ENCODE data around the gene GPR162.

The GPR162 gene

GRCh38 chr12:6786416-6787094, 35.1 kb upstream of the GPR162 start:
- no peak for DNase-seq (ENCODE audit: low read depth in 2 of 2)

- DNase-seq (ENCODE audit: low read depth in 2 of 2): no peak
Observed at GRCh38 chr12:6787309-6787708, 34.3 kb upstream of the GPR162 start.

GRCh38 chr12:6788972-6789924, 32.4 kb upstream of the GPR162 start, which contains the start of gene CD4:
CD4 (plus strand) TSS chr12:6789528; CDS start chr12:6800139, 10,611 bp downstream.
- no peak for DNase-seq (ENCODE audit: low read depth in 2 of 2)

GRCh38 chr12:6790496-6791150, 31.0 kb upstream of the GPR162 start:
- no peak for DNase-seq (ENCODE audit: low read depth in 2 of 2)

GRCh38 chr12:6791931-6792520, 29.6 kb upstream of the GPR162 start:
- no peak for DNase-seq (ENCODE audit: low read depth in 2 of 2)

- DNase-seq (ENCODE audit: low read depth in 2 of 2): no peak
Observed at GRCh38 chr12:6792522-6793201, 29.0 kb upstream of the GPR162 start.

- no peak for DNase-seq (ENCODE audit: low read depth in 2 of 2)
Observed at GRCh38 chr12:6795088-6795487, 26.5 kb upstream of the GPR162 start.

GRCh38 chr12:6796576-6796975, 25.0 kb upstream of the GPR162 start:
- no peak for DNase-seq (ENCODE audit: low read depth in 2 of 2)

GRCh38 chr12:6799147-6799546, 22.5 kb upstream of the GPR162 start:
- DNase-seq (ENCODE audit: low read depth in 2 of 2): no peak

GRCh38 chr12:6807170-6807569, 14.5 kb upstream of the GPR162 start:
- DNase-seq (ENCODE audit: low read depth in 2 of 2): no peak

GRCh38 chr12:6809056-6809455, 12.6 kb upstream of the GPR162 start:
- DNase-seq (ENCODE audit: low read depth in 2 of 2): no peak

- DNase-seq (ENCODE audit: low read depth in 2 of 2): no peak
Observed at GRCh38 chr12:6810758-6811157, 10.9 kb upstream of the GPR162 start.

- no peak for DNase-seq (ENCODE audit: low read depth in 2 of 2)
Observed at GRCh38 chr12:6813363-6813762, 8.3 kb upstream of the GPR162 start.

GRCh38 chr12:6816598-6816997, 5.0 kb upstream of the GPR162 start:
- DNase-seq (ENCODE audit: low read depth in 2 of 2): no peak

- DNase-seq (ENCODE audit: low read depth in 2 of 2): no peak
Observed at GRCh38 chr12:6817098-6817497, 4.5 kb upstream of the GPR162 start.

- no peak for DNase-seq (ENCODE audit: low read depth in 2 of 2)
Observed at GRCh38 chr12:6817662-6818157, 3.9 kb upstream of the GPR162 start.

GRCh38 chr12:6818222-6818621, 3.4 kb upstream of the GPR162 start:
- no peak for DNase-seq (ENCODE audit: low read depth in 2 of 2)

GRCh38 chr12:6818645-6819044, 3.0 kb upstream of the GPR162 start:
- DNase-seq (ENCODE audit: low read depth in 2 of 2): no peak

GRCh38 chr12:6819106-6820030, 2.3 kb upstream of the GPR162 start:
- no peak for DNase-seq (ENCODE audit: low read depth in 2 of 2)

GRCh38 chr12:6820166-6820565, 1.5 kb upstream of the GPR162 start:
- no peak for DNase-seq (ENCODE audit: low read depth in 2 of 2)
